Stimulated activated CD8-positive, alpha-beta memory T cell treated with anti-CD3 and anti-CD28 coated beads, Interleukin-2, amount 100 ng/mL, for 48 hours (primary cell): ENCODE data around the gene GRID1.
"Not testable (repeated sequence)": the region's sequence is repeated elsewhere in the genome, so short reads cannot be mapped to it uniquely, and the experiment has no call there.

Experiments
- DNase-seq, 2 donors: peaks; one replicate each; pipeline ENCODE4 v3.0.0-alpha.2; 2020; ENCODE audit warnings: low read depth in 2 of 2

GRID1 gene

DNA sequence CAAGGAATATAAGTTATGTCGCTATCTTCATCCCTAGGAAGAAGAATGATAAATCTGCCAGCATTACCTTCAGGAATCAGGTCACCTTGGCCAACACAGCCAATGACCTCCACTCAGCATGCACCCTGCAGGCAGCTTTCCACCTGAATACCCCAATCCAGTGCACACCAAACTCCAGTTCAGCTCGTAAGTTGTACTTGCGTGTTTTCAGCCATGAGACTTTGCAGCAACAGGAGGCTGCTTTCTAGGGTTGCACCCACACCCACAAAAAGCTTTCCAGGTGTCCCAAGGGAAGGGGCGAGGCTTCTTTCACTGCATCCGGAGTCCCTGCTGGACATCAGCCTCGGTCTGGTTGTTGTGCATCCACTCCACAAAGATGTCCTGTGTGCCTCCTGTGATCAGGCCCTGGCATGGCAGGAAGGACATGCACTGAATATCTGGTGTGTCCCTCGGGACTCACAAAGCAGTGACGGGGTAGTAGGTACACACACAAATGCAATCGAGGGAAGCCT, 282.9 kb downstream of the GRID1 start:
- DNase-seq = no peak

DNA sequence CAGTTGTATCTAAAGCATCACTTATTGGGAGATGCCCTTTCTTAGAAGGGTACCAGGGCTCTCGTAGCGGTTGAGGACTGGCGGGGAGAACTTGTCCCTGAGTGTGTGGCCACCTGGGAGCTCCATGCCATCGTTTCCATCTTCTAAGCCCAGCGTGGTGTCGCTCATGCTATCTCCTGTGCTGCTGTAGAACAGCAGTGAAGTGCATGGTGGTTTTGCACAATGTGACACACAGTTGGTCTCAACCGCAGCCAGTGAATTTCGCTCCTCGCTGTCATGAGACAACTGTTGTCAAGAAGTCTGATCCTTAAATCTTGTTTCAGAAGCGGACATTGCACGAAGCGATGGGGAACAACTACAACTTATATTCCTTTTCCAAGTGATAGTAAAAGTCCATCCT, 283.4 kb downstream of the GRID1 start:
- no peak for DNase-seq

DNA sequence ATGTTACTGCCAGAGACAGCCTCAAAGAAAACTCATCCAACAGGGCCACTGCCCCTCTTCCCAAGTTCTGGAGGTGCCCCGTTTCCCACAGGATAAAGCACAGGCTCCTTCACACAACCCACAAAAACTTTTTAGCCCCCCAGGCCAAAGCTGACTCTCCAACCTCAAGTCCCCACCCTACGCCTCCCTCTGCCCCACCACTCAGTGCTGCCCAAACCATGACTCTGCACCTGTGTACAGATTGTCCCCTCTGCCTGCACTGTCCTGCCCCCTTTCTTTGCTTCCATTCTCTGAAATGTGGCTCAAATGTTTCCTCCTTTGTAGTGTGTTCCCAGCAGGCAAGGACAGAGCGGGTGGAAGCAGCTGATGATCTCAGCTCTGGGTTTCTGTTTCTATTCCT, 284.0 kb downstream of the GRID1 start:
- no peak for DNase-seq

DNA sequence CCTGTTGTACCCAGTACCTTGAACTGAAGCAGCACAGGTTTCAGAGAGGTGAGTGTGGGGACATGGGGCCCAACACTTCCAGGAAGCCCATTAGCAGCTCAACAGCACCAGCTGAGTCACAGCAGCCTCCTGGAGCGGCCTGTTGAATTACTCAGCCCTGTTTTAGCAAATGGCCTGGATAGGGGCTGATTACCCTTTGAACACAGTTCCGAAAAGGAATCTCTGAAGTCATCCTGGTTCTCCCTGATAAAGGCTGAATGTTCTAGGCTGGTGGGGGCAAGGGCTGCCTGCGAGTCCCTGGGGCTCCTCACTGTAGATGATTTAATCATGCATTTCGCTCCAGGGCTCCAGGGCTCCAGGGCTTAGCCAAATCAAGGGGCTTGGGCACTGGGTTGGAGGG, 287.5 kb downstream of the GRID1 start:
- no peak for DNase-seq

DNA sequence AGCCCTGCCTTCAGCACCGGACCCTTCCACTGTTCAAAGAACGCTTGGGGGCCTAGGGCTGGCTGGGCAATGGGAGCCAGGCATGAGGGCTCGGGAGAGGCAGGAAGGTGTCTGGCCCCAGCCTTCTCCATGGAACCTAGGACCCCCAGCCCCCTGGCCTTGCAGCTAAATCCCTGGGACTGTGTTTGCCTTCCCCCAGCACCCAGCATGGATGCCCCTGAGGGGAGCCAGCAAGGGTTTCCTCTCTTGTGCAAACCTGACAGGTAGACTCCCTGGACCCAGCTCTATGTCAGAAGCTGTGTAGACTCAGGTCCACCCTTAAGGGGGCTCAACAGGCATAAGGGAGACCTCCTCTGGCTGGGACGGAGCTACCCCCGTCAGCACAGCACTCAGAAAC, 288.0 kb downstream of the GRID1 start:
- DNase-seq = no peak

DNA sequence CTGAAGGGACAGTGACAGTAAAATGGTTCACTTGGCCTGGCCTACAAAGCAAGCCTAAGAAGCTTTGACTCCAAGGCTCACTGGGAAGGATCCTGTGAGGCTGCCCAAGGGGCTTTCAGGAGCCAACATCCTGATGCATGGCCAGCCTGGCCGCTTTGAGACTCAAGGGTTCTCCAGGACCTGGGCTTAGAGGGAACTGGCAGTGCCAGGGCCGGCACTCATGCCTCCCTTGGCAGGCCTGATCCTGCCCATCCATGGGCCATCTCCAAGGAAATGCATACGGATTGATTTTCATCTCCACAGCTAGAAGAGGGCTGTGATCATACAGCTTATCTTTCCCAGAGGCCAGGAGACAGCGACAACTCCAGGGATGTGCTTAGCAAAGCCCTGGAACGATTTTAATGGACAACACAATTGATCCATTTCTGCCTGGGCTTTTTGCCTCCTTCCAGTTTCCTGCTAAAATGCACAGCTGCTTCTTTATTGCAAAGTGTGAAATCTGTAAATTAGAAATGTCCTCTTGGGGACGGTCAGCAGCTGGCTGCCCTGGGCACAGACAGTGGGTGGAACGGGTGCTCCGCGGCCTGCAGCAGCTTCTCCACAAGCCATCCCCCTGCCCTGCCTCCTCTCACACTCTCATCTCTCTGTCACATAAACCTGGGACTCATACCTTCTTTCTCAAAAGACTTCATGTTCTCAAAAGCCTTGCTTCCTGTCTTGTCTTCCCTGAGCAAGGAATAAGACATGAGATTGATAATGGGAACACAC, 288.5 kb downstream of the GRID1 start:
- no peak for DNase-seq

DNA sequence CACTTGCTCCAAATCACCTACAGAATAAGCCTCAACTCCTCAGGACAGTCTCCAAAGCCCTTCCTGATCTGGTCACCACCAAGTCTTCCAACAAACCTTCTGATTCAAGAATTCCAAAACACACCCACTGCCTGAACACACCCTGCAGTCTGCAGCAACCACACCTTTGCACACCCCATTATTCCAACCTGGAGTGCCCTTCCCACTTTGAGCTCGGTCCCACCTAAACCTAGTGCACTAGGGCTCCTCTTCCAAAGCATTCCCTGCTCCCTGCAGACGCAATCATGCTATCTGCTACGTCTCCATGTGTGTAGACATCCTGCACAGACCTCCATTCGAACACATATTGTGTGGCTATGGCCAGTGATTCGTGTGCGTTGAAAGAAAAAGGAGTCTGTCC, 289.3 kb downstream of the GRID1 start:
- no peak for DNase-seq

DNA sequence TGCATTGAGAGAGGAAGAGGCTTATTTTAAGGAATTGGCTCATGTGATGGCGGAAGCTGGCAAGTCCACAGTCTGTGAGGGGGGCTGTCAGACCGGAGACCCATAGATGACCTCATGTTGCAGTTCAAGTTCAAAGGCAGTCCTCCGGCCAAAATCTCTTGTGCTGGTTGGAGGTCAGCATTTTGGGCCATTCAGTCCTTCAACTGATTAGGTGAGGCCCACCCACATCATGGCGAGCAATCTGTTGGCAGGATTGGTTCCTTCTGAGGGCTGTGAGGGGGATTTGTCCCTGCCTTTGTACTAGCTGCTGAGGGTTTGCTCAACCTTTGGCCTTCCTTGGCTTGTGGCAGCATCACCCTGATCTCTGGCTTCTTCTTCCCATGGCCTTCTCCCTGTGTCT, 290.1 kb downstream of the GRID1 start:
- not testable (repeated sequence) for DNase-seq

DNA sequence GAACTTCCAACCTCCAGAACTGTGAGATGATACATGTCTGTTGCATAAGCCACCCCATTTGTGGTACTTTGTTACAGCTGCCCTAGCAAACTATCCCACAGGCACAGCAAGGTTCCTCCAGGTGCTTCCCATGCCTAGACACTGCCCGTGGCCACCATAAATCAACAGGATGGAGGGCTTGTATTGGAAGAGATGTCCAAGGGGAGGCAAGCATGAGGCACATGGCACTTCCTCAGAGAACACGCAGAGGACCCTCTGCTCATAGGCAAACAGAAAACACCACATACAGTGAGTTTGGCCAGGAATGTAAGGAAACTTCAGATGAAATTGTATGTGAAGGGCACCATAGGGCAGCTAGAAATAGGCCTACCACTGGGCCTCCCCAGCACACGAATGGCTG, 291.1 kb downstream of the GRID1 start:
- DNase-seq = no peak

DNA sequence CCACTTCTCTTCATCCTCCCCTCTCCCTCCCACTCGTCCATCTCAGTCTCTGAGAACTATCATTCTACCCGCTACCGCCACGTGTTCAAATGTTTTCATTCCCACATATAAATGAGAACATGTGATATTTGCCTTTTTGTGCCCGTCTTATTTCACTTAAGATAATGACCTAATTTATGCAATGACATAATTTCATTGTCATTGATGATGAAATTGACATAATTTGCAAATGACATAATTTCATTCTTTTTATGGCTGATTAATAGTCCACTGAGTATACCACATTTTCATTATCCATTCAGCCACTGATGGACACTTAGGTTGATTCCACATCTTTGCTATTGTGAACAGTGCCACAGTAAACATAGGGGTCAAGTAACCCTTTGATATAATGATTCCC, 292.3 kb downstream of the GRID1 start:
- no peak for DNase-seq

DNA sequence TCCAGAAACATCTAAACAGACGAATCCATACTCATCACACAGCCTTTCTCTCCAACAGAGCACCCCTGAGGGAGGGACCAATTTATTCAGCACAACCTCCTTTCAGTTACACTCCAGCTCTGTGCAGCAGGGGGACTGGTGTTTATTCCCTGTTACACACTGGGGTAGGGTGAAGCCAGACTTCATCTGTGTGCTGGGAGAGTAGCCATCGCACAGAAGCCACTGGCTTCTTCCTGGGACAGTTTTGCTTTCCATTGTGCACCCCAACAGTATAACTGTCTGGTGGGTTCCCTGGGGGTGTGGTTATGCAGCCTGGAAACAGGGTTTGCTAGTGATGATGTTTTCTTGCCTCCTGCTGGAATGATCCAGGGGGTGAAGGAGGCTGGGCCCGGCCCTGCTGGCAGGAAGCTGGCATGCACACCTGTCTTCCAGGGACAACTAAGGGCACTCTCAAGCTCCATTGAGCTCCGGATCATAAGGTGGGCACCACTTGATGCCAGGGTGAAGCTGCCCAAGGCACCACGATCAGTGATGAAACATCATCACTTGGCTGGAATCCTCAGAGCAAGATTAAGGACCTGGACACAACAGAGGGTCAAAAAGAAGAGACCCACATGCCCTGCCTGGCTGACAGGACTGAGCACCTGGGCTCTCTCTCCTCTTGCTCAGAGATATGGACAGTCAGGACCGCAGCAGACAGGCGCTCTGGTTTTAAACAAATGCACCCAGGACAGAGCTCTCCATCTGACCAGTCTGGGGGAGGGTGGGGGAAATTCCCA, 293.2 kb downstream of the GRID1 start:
- no peak for DNase-seq

DNA sequence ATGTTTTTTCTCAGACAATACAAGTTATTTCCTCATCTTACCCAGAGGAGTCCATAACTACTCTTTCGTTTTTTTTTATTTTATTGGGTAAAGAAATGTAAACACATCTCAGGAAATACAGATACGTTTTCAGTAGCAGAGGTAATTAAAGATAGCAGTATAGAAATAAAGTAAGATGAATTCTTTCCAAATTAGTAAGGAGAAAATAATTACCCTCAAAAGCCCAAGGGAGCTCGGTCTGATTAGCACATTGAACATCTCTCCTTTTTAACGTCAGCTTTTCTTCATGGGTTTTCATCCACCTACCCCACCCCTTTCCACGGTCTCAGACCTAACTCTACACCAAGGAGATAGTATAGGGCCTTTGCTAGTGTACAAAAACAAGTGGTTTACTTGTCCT, 294.2 kb downstream of the GRID1 start:
- no peak for DNase-seq

DNA sequence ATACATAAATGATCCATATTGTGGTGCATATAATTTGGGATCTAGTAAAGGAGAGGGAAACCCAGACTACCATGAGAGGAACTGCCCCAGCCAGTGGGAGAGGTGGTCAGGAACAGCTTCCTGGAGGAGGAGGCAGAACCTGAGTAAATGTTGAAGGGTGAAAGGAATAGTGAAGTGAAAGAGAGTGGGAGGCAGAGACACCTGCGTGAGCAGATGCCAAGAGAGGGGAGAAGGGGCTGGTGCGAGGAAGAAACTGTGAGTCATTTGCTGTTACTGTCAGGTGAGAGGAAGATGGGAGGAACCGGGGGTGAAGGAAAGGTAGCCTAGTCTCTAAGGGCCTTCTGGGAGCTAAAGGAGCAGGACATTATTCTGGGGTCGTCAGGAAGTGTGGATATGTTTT, 294.8 kb downstream of the GRID1 start:
- no peak for DNase-seq

DNA sequence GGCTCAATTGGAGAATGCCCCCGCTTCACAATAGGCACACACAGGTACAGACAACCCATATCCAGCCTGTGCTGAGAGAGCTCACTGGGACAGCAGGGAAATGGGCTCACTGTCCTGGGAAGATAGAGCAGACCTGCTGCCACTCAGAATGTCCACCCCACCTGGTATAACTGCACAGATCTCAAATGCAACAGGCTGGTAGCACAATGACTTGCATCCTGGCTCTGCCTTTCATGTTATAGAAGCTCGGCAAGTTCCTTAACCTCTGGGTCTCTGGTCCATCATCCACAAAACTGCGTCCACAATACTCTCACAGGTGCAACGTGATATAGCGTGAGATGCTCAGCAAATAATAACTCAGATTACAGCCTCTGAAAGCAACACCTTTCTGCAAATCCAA, 295.4 kb downstream of the GRID1 start:
- DNase-seq = no peak

DNA sequence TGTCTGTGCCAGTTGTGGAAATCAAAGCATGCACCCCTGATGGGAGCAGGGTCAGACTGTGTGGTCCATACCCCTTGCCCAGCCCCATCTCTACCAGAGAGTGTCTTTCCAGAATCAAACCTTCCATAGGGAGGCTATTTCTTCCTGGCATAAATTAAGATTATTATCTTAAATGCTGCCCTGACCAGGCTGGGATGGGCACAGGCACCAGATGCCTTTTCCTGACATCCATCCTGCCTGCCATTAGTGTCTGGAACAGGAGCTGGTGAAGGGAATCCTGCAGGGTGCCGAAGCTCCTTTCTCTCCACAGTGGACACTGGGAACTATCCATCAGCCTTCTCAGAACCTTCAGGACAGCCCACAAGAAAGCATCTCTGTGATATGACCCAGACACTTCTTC, 296.3 kb downstream of the GRID1 start:
- DNase-seq = no peak

DNA sequence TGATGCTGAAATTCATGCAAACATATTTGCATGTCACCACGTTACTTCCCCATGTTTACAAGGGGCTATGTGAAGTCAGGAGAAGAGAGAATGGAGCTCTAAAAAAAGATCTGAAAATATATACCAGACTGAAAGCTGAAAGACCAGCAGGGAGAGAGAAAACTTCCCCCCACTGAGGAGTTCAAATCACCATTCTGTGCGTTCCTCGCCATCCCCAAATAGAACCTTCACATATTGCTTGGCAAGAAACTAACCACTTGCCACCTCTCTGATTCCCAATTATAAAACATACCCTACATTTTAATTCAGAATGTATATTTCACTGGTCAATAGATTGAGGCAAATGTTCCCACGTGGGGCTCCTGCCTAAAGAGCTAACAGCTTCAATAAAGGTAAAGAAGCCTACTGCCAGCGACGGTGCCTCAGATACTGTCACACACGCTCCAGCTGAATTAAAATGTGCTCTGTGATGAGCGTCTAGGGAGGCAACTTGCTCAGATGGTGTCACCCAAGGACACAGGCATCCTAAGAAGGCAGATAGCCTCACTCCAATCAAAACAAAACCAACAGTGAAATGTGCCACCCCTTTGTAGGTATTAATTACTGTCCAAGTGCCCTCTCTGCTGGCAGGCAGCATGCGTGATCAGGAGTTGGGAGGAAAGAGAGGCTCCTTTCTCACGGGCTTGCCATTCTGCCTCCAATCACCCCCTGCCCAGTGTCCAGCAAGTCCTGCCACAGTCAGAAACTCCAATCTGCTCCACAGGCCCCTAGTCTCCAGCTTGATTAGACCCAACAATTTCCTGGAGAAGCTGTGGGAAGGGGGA, 298.2 kb downstream of the GRID1 start:
- DNase-seq = no peak

DNA sequence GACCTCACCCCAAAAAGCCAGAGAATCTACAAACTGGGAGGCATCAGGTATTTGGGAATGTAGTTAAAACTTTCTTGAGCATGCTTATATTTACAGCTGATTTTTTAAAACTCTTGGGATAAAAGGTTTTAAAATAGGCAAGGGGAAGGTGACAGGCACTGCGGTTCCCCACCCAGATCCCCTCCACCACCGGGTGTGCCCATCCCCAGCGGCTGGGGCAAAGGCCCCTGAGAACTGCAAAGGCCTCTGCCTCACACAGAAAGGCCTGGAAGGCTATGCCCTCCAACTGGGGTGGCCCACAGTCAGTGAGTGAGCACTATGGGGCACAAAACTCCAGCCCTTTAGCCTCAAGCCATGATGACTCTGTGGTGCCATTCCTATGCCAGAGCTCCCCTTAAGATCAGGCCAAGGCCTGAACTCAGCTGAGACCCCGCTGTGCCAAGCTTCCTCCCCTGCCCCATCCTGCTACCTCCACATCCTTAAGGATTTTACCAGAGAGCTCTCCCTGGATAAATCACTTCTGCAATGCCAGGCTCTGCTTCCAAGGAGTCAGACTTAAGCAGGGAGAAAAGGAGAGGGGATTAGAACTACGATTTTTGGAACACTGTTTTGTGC, 299.1 kb downstream of the GRID1 start:
- no peak for DNase-seq

DNA sequence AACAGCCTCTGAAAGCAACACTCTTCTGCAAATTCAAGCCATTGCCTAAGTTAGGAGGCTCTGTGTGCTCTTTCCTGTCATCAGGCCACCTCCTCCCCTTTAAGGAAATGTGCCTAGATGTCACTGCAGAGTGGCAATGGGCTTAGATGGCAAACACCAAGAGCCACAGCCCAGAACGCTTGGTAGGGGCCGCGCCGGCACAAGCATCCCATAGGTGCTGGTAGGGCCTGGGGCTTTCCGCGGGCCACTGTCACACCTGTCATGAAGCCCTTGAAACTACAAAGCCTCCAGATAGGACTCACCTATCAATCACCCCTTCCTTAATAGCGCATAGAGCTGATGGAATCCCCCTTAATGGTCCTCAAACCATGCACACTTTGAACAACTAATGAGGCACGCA, 299.9 kb downstream of the GRID1 start:
- no peak for DNase-seq

DNA sequence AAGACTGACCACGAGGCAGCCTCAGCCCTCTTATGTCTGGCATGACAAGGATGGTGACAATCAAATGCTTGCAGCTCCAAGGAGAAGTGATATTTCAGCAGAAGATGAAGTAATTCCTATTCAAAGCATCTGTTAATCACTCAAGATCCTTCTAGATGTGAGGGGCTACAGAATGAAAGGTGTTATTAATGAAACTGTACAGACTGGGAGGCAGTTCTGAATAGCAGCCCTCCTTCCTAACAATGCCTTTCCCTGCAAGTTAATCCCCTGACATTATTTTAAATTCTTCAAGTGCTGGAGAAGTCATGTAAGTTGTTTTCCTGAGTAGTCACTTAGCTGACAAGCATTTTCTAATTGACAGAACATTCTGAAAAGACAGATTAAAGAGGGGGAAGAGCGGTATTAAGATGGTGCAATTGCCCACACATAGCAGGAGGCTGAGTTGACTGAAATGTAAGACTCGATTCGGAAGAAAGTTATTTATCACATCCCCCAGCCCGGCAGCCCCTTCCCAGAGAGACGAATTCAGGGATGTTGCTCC, 300.8 kb downstream of the GRID1 start:
- DNase-seq = no peak

DNA sequence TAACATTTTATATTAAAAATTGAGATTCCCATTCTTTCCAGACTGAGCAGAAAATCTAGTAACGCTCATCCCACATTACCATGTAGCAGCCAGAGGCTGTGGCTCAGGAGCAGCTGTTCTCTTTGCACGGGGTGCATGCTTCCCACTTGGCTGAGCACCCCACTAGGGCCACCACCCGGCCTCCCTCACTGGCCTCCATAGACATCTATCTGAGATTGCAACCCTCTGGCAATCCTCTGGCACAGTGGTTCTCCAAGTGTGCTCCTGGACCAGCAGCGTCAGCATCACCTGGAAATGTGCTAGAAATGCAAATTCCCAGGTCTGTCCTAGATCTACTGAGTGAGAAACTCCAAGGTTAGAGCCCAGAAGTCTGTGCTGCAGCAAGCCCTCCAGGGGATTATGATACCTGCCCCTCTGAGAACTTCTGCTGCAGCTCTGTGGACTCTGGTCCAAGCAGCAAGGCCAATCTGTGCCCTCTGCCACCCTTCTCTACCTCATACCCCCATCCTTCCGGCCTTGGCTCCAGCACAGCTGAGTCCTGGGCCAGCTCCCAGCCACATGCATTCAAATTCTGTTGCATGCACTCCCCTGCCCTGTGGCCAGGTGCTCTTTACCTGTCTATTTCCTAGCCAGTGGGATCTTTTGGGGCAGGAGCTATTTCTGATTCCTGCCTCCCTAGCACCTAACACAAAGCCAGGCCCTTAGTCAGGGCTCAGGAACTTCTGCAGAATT, 301.5 kb downstream of the GRID1 start:
- DNase-seq = no peak

DNA sequence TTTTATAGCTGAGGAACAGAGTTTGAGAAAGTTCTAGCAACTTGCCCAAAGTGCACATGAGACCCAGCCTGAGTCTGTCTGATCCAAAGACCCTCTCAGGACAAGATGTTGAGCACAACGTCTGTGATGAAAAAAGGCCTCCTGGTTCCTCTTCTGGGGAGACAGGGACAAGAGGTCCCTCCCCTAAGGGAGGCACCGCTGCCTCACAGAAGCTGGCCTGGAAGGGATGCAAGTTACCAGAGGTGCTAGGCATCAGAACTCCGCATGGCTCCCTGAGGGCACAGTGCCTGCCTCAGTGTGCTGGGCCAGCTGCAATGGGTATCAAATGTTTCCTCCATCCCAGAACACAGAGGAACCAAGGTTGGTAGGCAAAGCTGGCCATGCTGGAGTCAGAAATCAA, 302.4 kb downstream of the GRID1 start:
- no peak for DNase-seq
